Mesenchymal stem cell (in vitro differentiated cells and primary cell): ENCODE results near the gene NEUROG2. TPM values are rescaled to one million over a fixed set of nuclear protein-coding genes. Genes with fewer than 3 reads are reported as not detected.
A peak's percentile ranks its signal among the peaks of the same experiment; 100 is the strongest.

Experiments used
- DNase-seq: peaks from one replicate; pipeline ENCODE4 v3.0.0-alpha.2; 2013
- H2AFZ ChIP-seq: one replicate; pipeline ENCODE4 v1.6.1; 2013; ENCODE audit warnings: low read depth, mild to moderate bottlenecking, control low read depth, inconsistent platforms, low read length, moderate library complexity
- H2AK5ac ChIP-seq: 2 replicates; pipeline ENCODE4 v1.6.1; 2013; ENCODE audit warnings: low read length, moderate library complexity, mild to moderate bottlenecking, inconsistent platforms; ENCODE audit not compliant: severe bottlenecking
- H2BK120ac ChIP-seq: one replicate; pipeline ENCODE4 v1.6.1; 2013; ENCODE audit warnings: low read depth, mild to moderate bottlenecking, inconsistent platforms, low read length, moderate library complexity
- H2BK12ac ChIP-seq, 2 experiments: one replicate each; pipeline ENCODE4 v1.6.1; 2013; ENCODE audit warnings: inconsistent platforms in 2 of 2, low read length in 2 of 2, mild to moderate bottlenecking in 2 of 2, moderate library complexity in 2 of 2, control low read depth in 1 of 2
- H2BK15ac ChIP-seq: one replicate; pipeline ENCODE4 v1.6.1; 2013; ENCODE audit warnings: mild to moderate bottlenecking, low read depth, inconsistent platforms; ENCODE audit not compliant: poor library complexity, severe bottlenecking
- H2BK5ac ChIP-seq: 2 replicates; pipeline ENCODE4 v1.6.1; 2013; ENCODE audit warnings: low read depth, mild to moderate bottlenecking, low read length, control low read depth, inconsistent platforms; ENCODE audit not compliant: poor library complexity, severe bottlenecking
- H3K14ac ChIP-seq, 2 experiments: one replicate each; pipeline ENCODE4 v1.6.1; 2013; ENCODE audit warnings: inconsistent platforms in 2 of 2, low read length in 2 of 2, control low read depth in 1 of 2, mild to moderate bottlenecking in 1 of 2, moderate library complexity in 1 of 2
- H3K18ac ChIP-seq, 2 experiments: one replicate each; pipeline ENCODE4 v1.6.1; 2013; ENCODE audit warnings: inconsistent platforms in 2 of 2, low read length in 2 of 2, control low read depth in 1 of 2, low read depth in 1 of 2, mild to moderate bottlenecking in 1 of 2
- H3K23ac ChIP-seq, 2 experiments: one replicate each; pipeline ENCODE4 v1.6.1; 2013; ENCODE audit warnings: inconsistent platforms in 2 of 2, low read length in 2 of 2, mild to moderate bottlenecking in 2 of 2, moderate library complexity in 2 of 2, control low read depth in 1 of 2
- H3K27ac ChIP-seq: 2 replicates; pipeline ENCODE4 v1.5.1; 2013; ENCODE audit warnings: mild to moderate bottlenecking, moderate library complexity, low read length, control low read depth, inconsistent platforms; ENCODE audit not compliant: poor library complexity, severe bottlenecking
- H3K27me3 ChIP-seq, 2 experiments: 2 replicates each; pipeline versions ENCODE4 v1.6.1 to v1.7.0; 2013; ENCODE audit warnings: low read length in 2 of 2, mild to moderate bottlenecking in 2 of 2, moderate library complexity in 2 of 2, control low read depth in 1 of 2, inconsistent platforms in 1 of 2; ENCODE audit not compliant: control insufficient read depth in 1 of 2, insufficient read depth in 1 of 2
- H3K36me3 ChIP-seq, 2 experiments: 2 replicates each; pipeline versions ENCODE4 v1.6.1 to v1.7.0; 2013; ENCODE audit warnings: low read length in 2 of 2, control low read depth in 1 of 2, inconsistent platforms in 1 of 2, low read depth in 1 of 2, mild to moderate bottlenecking in 1 of 2; ENCODE audit not compliant: insufficient read depth in 2 of 2, control insufficient read depth in 1 of 2
- H3K4ac ChIP-seq, 2 experiments: one replicate each; pipeline ENCODE4 v1.6.1; 2013; ENCODE audit warnings: inconsistent platforms in 2 of 2, low read length in 2 of 2, mild to moderate bottlenecking in 2 of 2, moderate library complexity in 2 of 2, control low read depth in 1 of 2, low read depth in 1 of 2
- H3K4me1 ChIP-seq: 2 replicates; pipeline ENCODE4 v1.6.1; 2013; ENCODE audit warnings: low read depth, low read length, control low read depth; ENCODE audit not compliant: control insufficient read depth, insufficient read depth
- H3K4me2 ChIP-seq: 2 replicates; pipeline ENCODE4 v1.6.1; 2013; ENCODE audit warnings: low read length, mild to moderate bottlenecking, inconsistent platforms; ENCODE audit not compliant: poor library complexity, severe bottlenecking
- H3K4me3 ChIP-seq, 2 experiments: 2 replicates each; pipeline versions ENCODE4 v1.5.1 to v1.7.0; 2013; ENCODE audit warnings: low read length in 2 of 2, mild to moderate bottlenecking in 2 of 2, control low read depth in 1 of 2, low read depth in 1 of 2; ENCODE audit not compliant: insufficient read depth in 1 of 2
- H3K79me1 ChIP-seq: replicated peaks from 2 replicates; pipeline ENCODE4 v1.6.1; 2013; ENCODE audit warnings: mild to moderate bottlenecking, control low read depth, low read length, inconsistent platforms; ENCODE audit not compliant: poor library complexity, severe bottlenecking
- H3K9ac ChIP-seq: 2 replicates; pipeline ENCODE4 v1.7.0; 2013; ENCODE audit warnings: mild to moderate bottlenecking, low read length, moderate library complexity
- H3K9me3 ChIP-seq: 2 replicates; pipeline ENCODE4 v1.7.0; 2013; ENCODE audit warnings: mild to moderate bottlenecking, low read length; ENCODE audit not compliant: control insufficient read depth
- H4K8ac ChIP-seq: one replicate; pipeline ENCODE4 v1.6.1; 2013; ENCODE audit warnings: inconsistent platforms, mild to moderate bottlenecking, low read length, moderate library complexity
- H4K91ac ChIP-seq: one replicate; pipeline ENCODE4 v1.6.1; 2013; ENCODE audit warnings: mild to moderate bottlenecking, low read length, inconsistent platforms
- WGBS: methylation state at CpG from one replicate; pipeline ENCODE4 v1.1.7; 2013; ENCODE audit warnings: mixed read lengths; 5-methylcytosine and 5-hydroxymethylcytosine counted together
- polyA plus RNA-seq, 2 experiments: library from polyadenylated mRNA; stranded (reverse); fragments of 200-250 nt; gene quantifications; one replicate each; pipeline ENCODE4 v1.2.3, GENCODE V29; 2013

The NEUROG2 gene
- not detected for polyA plus RNA-seq (2013, experiment 1 of 2)
- not detected for polyA plus RNA-seq (2013, experiment 2 of 2)

GRCh38 chr4:112516066-112516470 is at the start of gene NEUROG2:
Gene NEUROG2 (minus strand): TSS chr4:112516180. CDS start chr4:112515475, 705 bp downstream.
- H2AFZ ChIP-seq, result peak within 1 kb of the TSS; percentile 63

GRCh38 chr4:112564706-112565270 is 48.8 kb upstream of the NEUROG2 start:
- Histone ChIP-seq H2AFZ (no peak overlapping the region), H3K18ac (no peak overlapping the region), H2BK15ac (no peak overlapping the region), H2AK5ac (no peak overlapping the region), H3K79me1 (no peaks in the 10 kb centered on the region), H3K36me3 (peaks cover 0 to 2% of the 10 kb centered on the region in 2 experiments), H3K9me3 (no peaks in the 10 kb centered on the region), H3K27ac (no peak overlapping the region), H3K4me3 (no peak overlapping the region), H3K23ac (no peak overlapping the region), H2BK5ac (no peak overlapping the region), H3K4ac (no peak overlapping the region), H3K4me2 (no peak overlapping the region), H2BK120ac (no peak overlapping the region), H2BK12ac (no peak overlapping the region), H3K9ac (no peak overlapping the region), H4K8ac (no peak overlapping the region), H3K4me1 (no peaks in the 10 kb centered on the region), H4K91ac (no peak overlapping the region), H3K27me3 (no peaks in the 10 kb centered on the region), H3K14ac (no peak overlapping the region)
- no peak for DNase-seq
- 97% methylated on average over 25 of the region's 25 CpGs for WGBS

More at GRCh38 chr4:112516066-112516470, at the start of gene NEUROG2:
- Histone ChIP-seq H2BK15ac (no peak within 1 kb of the TSS), H3K23ac (peak within 1 kb of the TSS; percentile 6 to 80), H3K9me3 (peaks cover 14% of the 10 kb centered on the region), H2BK120ac (no peak within 1 kb of the TSS), H4K8ac (no peak within 1 kb of the TSS), H2AK5ac (no peak within 1 kb of the TSS), H4K91ac (no peak within 1 kb of the TSS), H3K4ac (no peak within 1 kb of the TSS), H3K14ac (peak within 1 kb of the TSS in 1 of 2 experiments; percentile 75), H2BK12ac (no peak within 1 kb of the TSS), H3K4me3 (peak within 1 kb of the TSS; percentile 59 to 83), H3K27me3 (peaks cover 87 to 94% of the 10 kb centered on the region in 2 experiments), H3K4me1 (peaks cover 34% of the 10 kb centered on the region), H2BK5ac (no peak within 1 kb of the TSS), H3K79me1 (no peaks in the 10 kb centered on the region), H3K4me2 (peak within 1 kb of the TSS; percentile 100), H3K18ac (peak within 1 kb of the TSS in 1 of 2 experiments; percentile 30), H3K27ac (no peak within 1 kb of the TSS), H3K9ac (no peak within 1 kb of the TSS), H3K36me3 (no peaks in the 10 kb centered on the region)
- no peak for DNase-seq
- WGBS, result under 1% methylated on average over 14 of the region's 15 CpGs

- no peak overlapping the region for H3K4me3 ChIP-seq
- H3K4me1 ChIP-seq, result no peaks in the 10 kb centered on the region
- no peak overlapping the region for H3K4ac ChIP-seq
- no peak overlapping the region for H4K8ac ChIP-seq
- H3K14ac ChIP-seq, result no peak overlapping the region
- no peak overlapping the region for H2BK12ac ChIP-seq
- no peaks in the 10 kb centered on the region for H3K79me1 ChIP-seq
- 95% methylated on average over 3 of the region's 4 CpGs for WGBS
- no peaks in the 10 kb centered on the region for H3K9me3 ChIP-seq
- no peaks in the 10 kb centered on the region for H3K27me3 ChIP-seq
- H2BK15ac ChIP-seq, result no peak overlapping the region
- no peak overlapping the region for H3K23ac ChIP-seq
- H2AK5ac ChIP-seq, result no peak overlapping the region
- H3K27ac ChIP-seq, result no peak overlapping the region
- no peak overlapping the region for H3K18ac ChIP-seq
- no peak overlapping the region for H4K91ac ChIP-seq
- peaks cover 0 to 2% of the 10 kb centered on the region in 2 experiments for H3K36me3 ChIP-seq
- H2AFZ ChIP-seq, result no peak overlapping the region
- H3K4me2 ChIP-seq, result no peak overlapping the region
- H3K9ac ChIP-seq, result no peak overlapping the region
- H2BK120ac ChIP-seq, result no peak overlapping the region
- DNase-seq, result no peak
- no peak overlapping the region for H2BK5ac ChIP-seq
Measured at GRCh38 chr4:112563431-112564200, 47.6 kb upstream of the NEUROG2 start.

GRCh38 chr4:112562254-112562879 is 46.4 kb upstream of the NEUROG2 start:
- H3K4ac ChIP-seq, result no peak overlapping the region
- no peak overlapping the region for H3K23ac ChIP-seq
- no peak overlapping the region for H4K91ac ChIP-seq
- no peak overlapping the region for H2BK12ac ChIP-seq
- no peaks in the 10 kb centered on the region for H3K79me1 ChIP-seq
- DNase-seq, result no peak
- no peaks in the 10 kb centered on the region for H3K27me3 ChIP-seq
- no peaks in the 10 kb centered on the region for H3K9me3 ChIP-seq
- no peak overlapping the region for H3K4me2 ChIP-seq
- H3K27ac ChIP-seq, result no peak overlapping the region
- H2BK15ac ChIP-seq, result no peak overlapping the region
- H2BK5ac ChIP-seq, result no peak overlapping the region
- no peak overlapping the region for H4K8ac ChIP-seq
- H2AK5ac ChIP-seq, result no peak overlapping the region
- no peak overlapping the region for H2AFZ ChIP-seq
- no peak overlapping the region for H3K14ac ChIP-seq
- H3K36me3 ChIP-seq, result peaks cover 0 to 2% of the 10 kb centered on the region in 2 experiments
- no peak overlapping the region for H3K4me3 ChIP-seq
- no peaks in the 10 kb centered on the region for H3K4me1 ChIP-seq
- no CpG with 5 or more reads among the region's 2 CpGs for WGBS
- H3K18ac ChIP-seq, result no peak overlapping the region
- no peak overlapping the region for H2BK120ac ChIP-seq
- no peak overlapping the region for H3K9ac ChIP-seq
